Measurements from ENCODE around the gene ANKRD9. TPM values are rescaled to one million over a fixed set of nuclear protein-coding genes. Genes with fewer than 3 reads are reported as not detected.

ANKRD9 gene
- total RNA-seq, 4 donors from 2014 or later: 171 to 504 (median 319) TPM

GRCh38 chr14:102548616-102549240, 39.2 kb upstream of the ANKRD9 start:
- Histone ChIP-seq H3K4me3 (no peak overlapping the region), H3K27ac (no peak overlapping the region), H3K9me3 (no peaks in the 10 kb centered on the region), H3K4me1 (peaks cover 7 to 30% (median 23%) of the 10 kb centered on the region in 4 donors), H3K36me3 (no peaks in the 10 kb centered on the region), H3K27me3 (peaks cover 19% of the 10 kb centered on the region)
- intact Hi-C loops (cut with DNase I; ENCODE audit: low total_unique reads): no loop called here
- DNase-seq: no peak
- 64 to 68% methylated on average over 2 to 3 of the region's 3 CpGs for WGBS, 2 donors (ENCODE audit: low coverage in 1 of 2)
- TF ChIP-seq, protein P1, sequence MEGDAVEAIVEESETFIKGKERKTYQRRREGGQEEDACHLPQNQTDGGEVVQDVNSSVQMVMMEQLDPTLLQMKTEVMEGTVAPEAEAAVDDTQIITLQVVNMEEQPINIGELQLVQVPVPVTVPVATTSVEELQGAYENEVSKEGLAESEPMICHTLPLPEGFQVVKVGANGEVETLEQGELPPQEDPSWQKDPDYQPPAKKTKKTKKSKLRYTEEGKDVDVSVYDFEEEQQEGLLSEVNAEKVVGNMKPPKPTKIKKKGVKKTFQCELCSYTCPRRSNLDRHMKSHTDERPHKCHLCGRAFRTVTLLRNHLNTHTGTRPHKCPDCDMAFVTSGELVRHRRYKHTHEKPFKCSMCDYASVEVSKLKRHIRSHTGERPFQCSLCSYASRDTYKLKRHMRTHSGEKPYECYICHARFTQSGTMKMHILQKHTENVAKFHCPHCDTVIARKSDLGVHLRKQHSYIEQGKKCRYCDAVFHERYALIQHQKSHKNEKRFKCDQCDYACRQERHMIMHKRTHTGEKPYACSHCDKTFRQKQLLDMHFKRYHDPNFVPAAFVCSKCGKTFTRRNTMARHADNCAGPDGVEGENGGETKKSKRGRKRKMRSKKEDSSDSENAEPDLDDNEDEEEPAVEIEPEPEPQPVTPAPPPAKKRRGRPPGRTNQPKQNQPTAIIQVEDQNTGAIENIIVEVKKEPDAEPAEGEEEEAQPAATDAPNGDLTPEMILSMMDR (IDR thresholded peaks at IDR 0.05): no peak
- in situ Hi-C loops (cut with MboI; ENCODE audit: low pct_ligation_motif_present in 1 of 4, low pct_unique_long_range_greater_than_20kb in 1 of 4, low sequenced_read_pairs in 3 of 4): no loop called here

- Histone ChIP-seq H3K4me3 (peak overlapping the region in 2 of 4 donors; percentile 29 to 36), H3K9me3 (no peaks in the 10 kb centered on the region), H3K4me1 (peaks cover 7 to 18% (median 16%) of the 10 kb centered on the region in 4 donors), H3K27ac (peak overlapping the region; percentile 28 to 51 (median 41)), H3K36me3 (no peaks in the 10 kb centered on the region), H3K27me3 (peaks cover 19% of the 10 kb centered on the region)
- in situ Hi-C loops (cut with MboI; ENCODE audit: low pct_ligation_motif_present in 1 of 4, low pct_unique_long_range_greater_than_20kb in 1 of 4, low sequenced_read_pairs in 3 of 4): no loop called here
- DNase-seq: no peak
- WGBS, 2 donors (ENCODE audit: low coverage in 1 of 2): 59 to 96% methylated on average over 4 to 29 of the region's 29 CpGs
- TF ChIP-seq EP300 (IDR thresholded peaks at IDR 0.05; ENCODE audit: low read depth): no peak
- no peak for TF ChIP-seq POLR2AphosphoS5 (IDR thresholded peaks at IDR 0.05)
- no peak for TF ChIP-seq POLR2A (IDR thresholded peaks at IDR 0.05)
- TF ChIP-seq, protein P1 (IDR thresholded peaks at IDR 0.05): no peak
- intact Hi-C loops (cut with DNase I; ENCODE audit: low total_unique reads): no loop called here
Measured at GRCh38 chr14:102545461-102546265, 36.1 kb upstream of the ANKRD9 start.

DNA sequence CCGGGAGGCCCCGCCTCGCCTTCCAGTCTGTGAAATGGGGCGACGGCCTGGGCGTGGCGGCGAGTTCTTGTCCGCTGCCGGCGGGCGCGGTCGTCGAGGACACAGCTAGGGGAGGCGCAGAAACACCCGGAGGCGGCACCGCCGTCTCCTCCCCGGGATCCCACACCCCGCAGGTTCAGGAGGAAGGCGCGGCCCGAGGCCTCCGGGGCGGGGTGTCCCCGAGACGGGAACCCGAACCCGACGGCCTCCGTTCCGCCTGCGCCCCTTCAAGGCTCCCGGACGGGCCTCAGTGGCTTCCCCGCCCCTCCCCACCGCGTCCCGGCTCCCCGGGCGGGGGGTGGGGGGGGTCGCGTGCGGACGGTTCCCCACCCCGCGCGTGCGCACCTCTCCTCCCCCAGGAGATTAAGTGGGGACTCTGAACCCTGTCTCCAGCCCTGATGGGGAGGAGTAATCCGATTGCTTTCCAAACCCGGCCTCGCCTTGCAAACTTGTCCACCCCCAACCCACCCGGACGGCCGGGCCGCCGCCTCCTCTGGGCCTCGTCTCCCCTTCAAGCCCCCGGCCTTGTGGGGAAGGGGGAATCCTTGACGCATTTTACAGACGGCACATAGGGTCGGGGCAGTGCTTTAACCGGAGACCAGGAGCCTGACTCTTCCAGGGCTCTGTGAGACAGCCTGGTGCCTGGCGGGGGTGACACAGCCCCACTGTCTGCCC, 35.3 kb upstream of the ANKRD9 start:
- Histone ChIP-seq H3K27ac (peak overlapping the region; percentile 28 to 51 (median 41)), H3K36me3 (no peaks in the 10 kb centered on the region), H3K4me1 (peaks cover 7 to 23% (median 19%) of the 10 kb centered on the region in 4 donors), H3K4me3 (peak overlapping the region in 3 of 4 donors; percentile 15 to 36 (median 29)), H3K27me3 (peaks cover 19% of the 10 kb centered on the region), H3K9me3 (no peaks in the 10 kb centered on the region)
- in situ Hi-C loops (cut with MboI; ENCODE audit: low pct_ligation_motif_present in 1 of 4, low pct_unique_long_range_greater_than_20kb in 1 of 4, low sequenced_read_pairs in 3 of 4) (no loop called here), intact Hi-C loops (cut with DNase I; ENCODE audit: low total_unique reads) (no loop called here)
- DNase-seq: peak; percentile 78
- no peak for TF ChIP-seq POLR2AphosphoS5 (IDR thresholded peaks at IDR 0.05)
- peak; percentile 22 for TF ChIP-seq POLR2A (IDR thresholded peaks at IDR 0.05)
- WGBS, 2 donors (ENCODE audit: low coverage in 1 of 2): 26% methylated on average over 22 of the region's 66 CpGs; no CpG with 5 or more reads in 1 of the 2 donors

DNA sequence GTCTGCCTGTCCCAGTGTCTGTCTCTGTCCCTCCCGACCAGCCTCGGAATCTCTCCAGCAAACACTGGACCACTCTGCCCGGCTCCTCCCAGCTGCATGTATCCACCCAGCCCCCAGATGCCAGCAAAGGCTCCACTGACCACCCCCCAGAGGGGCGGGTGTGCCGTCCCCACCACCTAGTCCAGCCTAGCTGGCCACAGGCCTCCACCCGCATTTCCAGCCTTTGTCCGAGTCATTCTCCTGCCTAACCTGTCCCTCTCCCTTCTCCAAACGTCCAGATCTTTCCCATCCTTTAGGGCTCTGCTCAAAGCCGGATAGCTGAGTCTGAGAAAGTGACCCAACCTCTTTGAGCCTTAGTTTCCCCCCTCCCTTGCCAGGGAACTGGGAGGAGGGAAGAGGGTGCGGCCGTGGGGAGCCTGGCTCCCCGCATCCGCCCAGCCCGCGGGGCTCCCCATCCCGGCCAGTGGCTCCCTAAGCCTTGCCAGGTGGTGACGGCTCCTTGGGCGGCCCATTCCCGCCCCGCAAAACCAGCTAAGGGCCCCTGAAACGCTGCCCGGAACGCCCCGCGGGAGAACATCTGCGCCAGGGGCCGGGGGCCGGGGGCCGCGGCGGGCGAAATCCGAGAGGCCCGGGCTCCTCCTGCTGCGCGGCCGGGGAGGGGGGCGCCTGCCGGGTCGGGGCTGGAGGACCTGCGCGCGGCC, 34.6 kb upstream of the ANKRD9 start:
- intact Hi-C loops (cut with DNase I; ENCODE audit: low total_unique reads) (no loop called here), in situ Hi-C loops (cut with MboI; ENCODE audit: low pct_ligation_motif_present in 1 of 4, low pct_unique_long_range_greater_than_20kb in 1 of 4, low sequenced_read_pairs in 3 of 4) (no loop called here)
- no peaks in the 10 kb centered on the region for H3K36me3 ChIP-seq
- H3K4me3 ChIP-seq: peak overlapping the region in 3 of 4 donors; percentile 15 to 36 (median 29)
- no peak for DNase-seq
- WGBS, 2 donors (ENCODE audit: low coverage in 1 of 2): 24% methylated on average over 33 of the region's 43 CpGs; no CpG with 5 or more reads in 1 of the 2 donors
- H3K4me1 ChIP-seq: peaks cover 7 to 23% (median 21%) of the 10 kb centered on the region in 4 donors
- H3K27me3 ChIP-seq: peaks cover 19% of the 10 kb centered on the region
- H3K27ac ChIP-seq: peak overlapping the region in 3 of 4 donors; percentile 37 to 51 (median 45)
- H3K9me3 ChIP-seq: no peaks in the 10 kb centered on the region
- TF ChIP-seq POLR2AphosphoS5 (IDR thresholded peaks at IDR 0.05): no peak
- TF ChIP-seq, protein P1 (IDR thresholded peaks at IDR 0.05): no peak
- TF ChIP-seq POLR2A (IDR thresholded peaks at IDR 0.05): no peak
- no peak for TF ChIP-seq EP300 (IDR thresholded peaks at IDR 0.05; ENCODE audit: low read depth)

Data from transverse colon (tissue), 4 donors.